GM18951 (cell line): Measurements from ENCODE around the gene DPP10.
"Not testable (repeated sequence)": the region's sequence is repeated elsewhere in the genome, so short reads cannot be mapped to it uniquely, and the experiment has no call there.

Experiments
- POLR2A ChIP-seq: IDR thresholded peaks from 4 replicates; pipeline ENCODE4 v1.6.1; 2011; ENCODE audit warnings: mild to moderate bottlenecking; ENCODE audit not compliant: insufficient read length, insufficient read depth; ENCODE audit errors: extremely low read depth
- in situ Hi-C: fragments of 300-500 bp; cut with MboI; formaldehyde crosslinking; loops from one replicate; pipeline ENCODE4 v1.12.0; 2022; ENCODE audit warnings: low sequenced_read_pairs, mixed read lengths, inconsistent platforms; ENCODE audit not compliant: unreplicated experiment

Gene DPP10

GRCh38 chr2:115427436-115427835 lies 985.0 kb downstream of the DPP10 start:
- in situ Hi-C loops = no loop called here
- TF ChIP-seq POLR2A = no peak

DNA sequence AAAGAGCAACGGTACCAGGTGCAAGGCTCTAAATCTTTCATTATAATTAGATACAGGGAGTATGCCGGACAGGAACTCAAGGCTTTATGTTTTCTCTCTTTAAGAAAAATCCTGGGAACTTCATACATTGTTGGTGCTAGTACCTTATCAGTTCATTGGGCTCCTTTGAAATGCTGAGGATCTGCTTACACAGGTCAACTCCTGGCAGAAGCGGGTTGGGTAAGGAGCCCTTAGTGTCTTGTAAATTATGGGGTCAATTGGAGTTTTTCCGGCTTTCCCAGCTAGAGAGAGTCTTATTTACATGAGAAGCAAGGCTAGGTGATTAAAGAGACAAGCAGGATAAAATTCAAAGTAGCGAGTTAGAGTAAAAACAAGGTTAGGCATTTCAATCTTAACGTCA lies 998.3 kb downstream of the DPP10 start:
- in situ Hi-C loops = not testable (repeated sequence)

DNA sequence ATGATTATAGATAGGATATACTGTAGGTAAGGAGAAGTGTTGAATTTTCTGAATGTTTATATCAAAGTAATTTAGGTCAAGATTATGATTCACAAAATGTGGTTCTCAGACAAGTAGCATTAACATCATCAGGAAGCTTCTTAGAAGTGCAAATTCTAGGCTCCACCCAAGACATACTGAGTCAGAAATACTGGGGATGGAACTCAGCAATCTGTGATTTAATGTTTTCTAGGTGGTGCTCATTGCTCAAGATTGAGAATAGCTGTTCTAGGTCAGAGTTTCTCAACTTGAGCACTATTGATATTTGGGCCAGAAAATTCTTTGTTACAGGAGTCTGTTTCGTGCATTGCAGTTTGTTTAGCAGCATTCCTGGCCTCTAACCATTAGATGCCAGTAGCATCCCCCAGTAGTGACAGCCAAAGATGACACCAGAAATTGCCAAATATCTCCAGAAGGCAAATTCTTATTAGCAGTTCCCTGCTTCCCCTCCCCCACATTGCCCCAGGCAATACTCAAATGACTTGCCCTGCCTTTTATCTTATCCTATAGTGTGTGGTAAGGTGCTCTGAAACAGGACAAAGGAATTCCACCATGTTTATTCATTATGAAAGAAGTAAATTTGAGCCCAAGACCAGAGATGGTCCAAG lies 1001.2 kb downstream of the DPP10 start:
- TF ChIP-seq POLR2A = no peak
- in situ Hi-C loops = no loop called here

- TF ChIP-seq POLR2A = no peak
- in situ Hi-C loops = no loop called here
Measured at GRCh38 chr2:115460008-115460407, 1017.6 kb downstream of the DPP10 start.

DNA sequence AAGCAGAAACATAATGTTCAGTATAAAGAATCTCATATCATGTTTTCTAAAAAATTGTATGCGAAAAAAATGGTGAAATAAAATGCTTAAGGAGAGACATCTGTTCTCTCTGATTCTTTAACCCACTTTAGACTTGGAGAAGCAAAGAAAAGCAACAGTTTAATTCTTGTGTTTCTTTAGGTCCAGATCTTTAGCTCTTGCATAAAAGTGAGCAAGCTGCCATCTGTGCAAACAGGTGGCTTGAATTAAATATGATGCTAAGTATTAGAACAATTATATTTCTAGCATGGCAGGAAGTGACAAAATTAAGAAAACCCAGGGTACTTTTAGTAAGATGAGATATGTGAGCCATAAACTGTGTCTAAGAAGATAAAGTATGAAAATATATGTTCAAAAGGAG lies 1038.3 kb downstream of the DPP10 start:
- no peak for TF ChIP-seq POLR2A
- in situ Hi-C loops = no loop called here

GRCh38 chr2:115481842-115482241 lies 1039.4 kb downstream of the DPP10 start:
- in situ Hi-C loops = no loop called here
- no peak for TF ChIP-seq POLR2A

DNA sequence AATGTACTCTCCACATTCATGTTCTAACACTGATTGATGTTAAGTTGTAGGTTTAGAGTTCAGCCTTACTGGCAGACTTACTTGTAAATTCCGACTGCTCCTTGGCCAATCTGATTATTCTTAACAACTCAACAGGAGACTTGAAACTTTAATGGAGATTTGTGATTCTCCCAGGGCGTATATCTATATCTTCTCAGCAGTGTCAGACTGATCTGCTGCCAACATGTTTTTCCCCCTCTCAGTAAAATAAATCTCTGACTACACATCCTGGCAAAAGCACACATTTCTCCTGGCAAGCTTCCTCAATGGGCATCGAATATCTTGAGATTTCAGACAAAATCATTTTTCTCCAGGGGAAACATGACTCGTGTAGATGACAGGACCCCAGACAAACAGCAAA lies 1041.2 kb downstream of the DPP10 start:
- no peak for TF ChIP-seq POLR2A
- in situ Hi-C loops = no loop called here

DNA sequence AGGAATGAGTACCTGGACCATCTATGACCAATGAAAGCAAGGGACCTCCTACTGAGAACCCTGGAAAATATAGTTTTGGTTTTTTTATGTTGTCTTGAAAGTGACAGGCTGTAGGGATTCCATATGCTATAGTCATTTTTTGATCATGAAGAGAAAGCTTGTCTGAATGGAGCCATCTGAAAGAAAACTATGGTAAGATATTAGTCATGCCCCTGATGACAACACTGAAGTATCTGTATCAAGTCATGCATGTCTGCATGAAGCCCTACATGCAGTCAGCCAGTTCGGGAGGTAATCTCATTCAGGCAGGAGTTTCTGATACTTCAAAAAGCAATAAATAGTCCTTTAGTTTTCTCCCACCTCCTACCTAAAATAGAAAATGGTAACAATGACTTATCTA lies 1042.0 kb downstream of the DPP10 start:
- no peak for TF ChIP-seq POLR2A
- in situ Hi-C loops = no loop called here

DNA sequence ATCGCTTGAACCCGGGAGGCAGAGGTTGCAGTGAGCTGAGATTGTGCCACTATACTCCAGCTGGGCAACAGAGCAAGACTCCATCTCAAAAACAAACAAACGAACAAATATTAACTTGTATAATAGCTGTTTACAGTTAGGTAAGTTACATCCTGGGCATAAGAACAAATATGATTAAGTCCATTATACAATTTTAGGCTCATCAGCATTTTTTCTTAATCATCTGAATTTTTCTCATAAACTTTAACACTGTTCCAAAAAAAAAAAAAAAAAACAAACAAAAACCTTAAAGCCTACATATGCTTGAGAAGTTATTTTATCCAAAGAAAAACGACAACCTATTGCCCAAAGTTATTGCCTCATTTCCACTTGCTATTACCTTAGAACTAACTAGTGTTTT lies 1042.5 kb downstream of the DPP10 start:
- no peak for TF ChIP-seq POLR2A
- in situ Hi-C loops = no loop called here

GRCh38 chr2:115491186-115491793 lies 1048.8 kb downstream of the DPP10 start:
- in situ Hi-C loops = no loop called here

DNA sequence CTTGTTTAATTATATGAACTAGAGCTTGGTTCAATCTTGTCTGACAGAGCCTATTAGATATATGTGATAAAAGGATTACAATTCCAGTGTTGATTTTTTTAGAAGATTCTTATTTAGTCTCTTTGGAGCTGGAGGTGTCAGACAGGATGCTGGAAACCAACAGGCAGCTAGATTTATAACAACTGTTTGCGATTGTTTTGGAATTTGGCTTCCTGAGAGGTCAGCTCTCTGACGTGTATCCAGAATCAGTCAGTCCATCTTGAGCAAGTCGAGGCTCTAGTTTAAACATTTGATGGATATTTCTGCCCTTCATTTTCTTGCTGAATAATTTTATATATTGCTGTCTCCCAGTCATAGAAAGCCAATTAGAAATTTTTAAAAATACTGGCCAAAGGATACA lies 1062.9 kb downstream of the DPP10 start:
- TF ChIP-seq POLR2A = no peak
- in situ Hi-C loops = no loop called here

More at GRCh38 chr2:115491186-115491793, 1048.8 kb downstream of the DPP10 start:
- no peak for TF ChIP-seq POLR2A

GRCh38 chr2:115520727-115521126 lies 1078.3 kb downstream of the DPP10 start:
- in situ Hi-C loops = no loop called here
- TF ChIP-seq POLR2A = no peak

- in situ Hi-C loops = no loop called here
- no peak for TF ChIP-seq POLR2A
Measured at GRCh38 chr2:115524452-115524851, 1082.0 kb downstream of the DPP10 start.

- TF ChIP-seq POLR2A = no peak
- in situ Hi-C loops = no loop called here
Measured at GRCh38 chr2:115529627-115530026, 1087.2 kb downstream of the DPP10 start.
